IPS-20b (cell line): ENCODE results near the gene MRC1.

ENCODE experiments used
- H3K27ac ChIP-seq: one replicate; pipeline ENCODE4 v1.5.1; 2013; ENCODE audit warnings: low read length
- H3K27me3 ChIP-seq: 2 replicates; pipeline ENCODE4 v1.6.1; 2013; ENCODE audit warnings: mild to moderate bottlenecking, low read length, inconsistent platforms; ENCODE audit not compliant: insufficient read depth
- H3K36me3 ChIP-seq: 2 replicates; pipeline ENCODE4 v1.6.1; 2013; ENCODE audit warnings: low read depth, mild to moderate bottlenecking, inconsistent platforms, low read length, moderate library complexity; ENCODE audit not compliant: insufficient read depth
- H3K4me1 ChIP-seq: 2 replicates; pipeline ENCODE4 v1.6.1; 2013; ENCODE audit warnings: mild to moderate bottlenecking, control low read depth, inconsistent platforms, low read length, moderate library complexity; ENCODE audit not compliant: insufficient read depth
- H3K4me3 ChIP-seq: 2 replicates; pipeline ENCODE4 v1.5.1; 2013; ENCODE audit warnings: mild to moderate bottlenecking, low read length, inconsistent platforms
- H3K9ac ChIP-seq: 2 replicates; pipeline ENCODE4 v1.6.1; 2013; ENCODE audit warnings: low read depth, mild to moderate bottlenecking, inconsistent platforms, low read length, moderate library complexity
- H3K9me3 ChIP-seq: 2 replicates; pipeline ENCODE4 v1.6.1; 2013; ENCODE audit warnings: mild to moderate bottlenecking, low read depth, low read length, inconsistent platforms; ENCODE audit not compliant: insufficient read depth

Gene MRC1

DNA sequence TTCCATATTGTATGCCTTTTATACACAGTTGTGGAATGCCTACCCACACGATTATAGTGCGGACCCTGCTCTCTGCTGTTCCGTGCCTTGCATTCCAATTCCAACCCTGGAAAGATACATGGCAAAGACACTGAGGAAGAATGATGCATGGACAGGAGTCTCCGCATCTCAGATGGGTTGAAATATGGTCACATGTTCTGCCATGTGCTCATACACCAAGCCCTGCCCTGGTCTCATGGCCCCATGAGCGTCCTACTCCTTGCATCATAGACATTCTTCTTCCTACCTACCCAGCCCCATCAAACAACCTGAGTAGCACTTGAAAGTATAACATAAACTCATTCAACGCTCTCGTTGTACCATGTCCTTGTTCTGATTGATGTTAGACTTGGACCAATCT is 148.9 kb downstream of the MRC1 start:
- Histone ChIP-seq H3K36me3 (no peaks in the 10 kb centered on the region), H3K27ac (no peak overlapping the region), H3K4me3 (no peak overlapping the region), H3K9me3 (no peaks in the 10 kb centered on the region; the same call in 1 of the 2 replicates), H3K4me1 (no peaks in the 10 kb centered on the region), H3K9ac (no peak overlapping the region), H3K27me3 (no peaks in the 10 kb centered on the region)

DNA sequence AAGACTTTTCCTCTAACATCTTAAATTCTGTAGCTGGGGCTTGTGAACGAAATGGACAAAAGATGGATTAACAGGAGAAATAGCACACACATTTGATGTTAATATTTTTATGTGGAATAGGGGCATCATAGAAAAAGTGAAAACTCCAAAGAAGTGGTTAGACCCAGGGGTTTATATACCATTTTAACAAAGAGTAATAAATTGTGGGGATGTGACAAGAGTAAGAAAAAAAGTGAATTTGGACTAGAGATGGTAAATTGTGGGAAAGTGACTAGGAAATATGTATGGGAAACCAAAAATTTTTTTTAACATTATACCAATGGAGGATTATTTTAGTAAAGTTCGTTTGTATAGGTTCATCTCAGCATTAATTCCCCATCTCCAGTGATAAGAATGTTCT is 150.7 kb downstream of the MRC1 start:
- Histone ChIP-seq H3K4me3 (no peak overlapping the region), H3K9ac (no peak overlapping the region), H3K27me3 (no peaks in the 10 kb centered on the region), H3K27ac (no peak overlapping the region), H3K36me3 (no peaks in the 10 kb centered on the region), H3K9me3 (no peaks in the 10 kb centered on the region; the same call in 1 of the 2 replicates), H3K4me1 (no peaks in the 10 kb centered on the region)
